GM12878 (cell line): ENCODE results near the gene NRG2. TPM values are rescaled to one million over a fixed set of nuclear protein-coding genes. Genes with fewer than 3 reads are reported as not detected.

Experiments used
- ATAC-seq: fragments of 200-7000 bp; cut with Tn5 transposase; 3 replicates; pipeline ENCODE4 v1.9.1; 2020; ENCODE audit warnings: mild to moderate bottlenecking, moderate library complexity
- BruUV-seq: library from RNA; stranded (reverse); fragments of 400-500 nt; replicated peaks from 2 replicates; lab custom pipeline; 2021; lab: Mats Ljungman, UMichigan
- CTCF ChIA-PET: fragments of 300-600 bp; sonication (Branson Sonifier 250); formaldehyde crosslinking; extraction: SDS; loops from one replicate; lab custom pipeline; 2021; ENCODE audit warnings: inconsistent platforms; lab: Yijun Ruan, JAX
- POLR2A ChIA-PET: fragments of 350-600 bp; formaldehyde crosslinking; extraction: SDS; loops from one replicate; lab custom pipeline; 2021; ENCODE audit warnings: inconsistent platforms; lab: Charles Lee
- RAD21 ChIA-PET: fragments of 300-600 bp; sonication (Branson Sonifier 250); formaldehyde crosslinking; loops from one replicate; lab custom pipeline; 2023; ENCODE audit warnings: antibody characterized with exemption; ENCODE audit not compliant: unreplicated experiment; lab: Charles Lee
- SMC1A ChIA-PET: fragments of 300-600 bp; sonication (Branson Sonifier 250); formaldehyde crosslinking; loops from one replicate; lab custom pipeline; 2023; ENCODE audit not compliant: unreplicated experiment, uncharacterized antibody; lab: Charles Lee
- DNase-seq: peaks from one replicate; pipeline ENCODE4 v3.0.0-alpha.2; 2011; ENCODE audit warnings: low read depth, low spot score
- FAIRE-seq: peaks from 3 replicates; lab custom pipeline; 2011; peaks lifted over from hg19 to GRCh38; lab: Jason Lieb, UNC
- H2AFZ ChIP-seq: 2 replicates; pipeline ENCODE4 v1.6.0; 2011; ENCODE audit warnings: low read depth, low read length, control low read depth; ENCODE audit not compliant: control insufficient read depth
- H3K27ac ChIP-seq: 2 replicates; pipeline ENCODE4 v1.5.1; 2011; ENCODE audit warnings: control low read depth; ENCODE audit not compliant: control insufficient read depth, insufficient read depth
- H3K27me3 ChIP-seq, 2 experiments: replicated peaks in 1 of 2; 2 replicates each; pipeline versions ENCODE4 v1.6.0 to v1.6.1; 2011; ENCODE audit warnings: low read length in 1 of 2; ENCODE audit not compliant: control insufficient read depth in 2 of 2, insufficient read depth in 2 of 2
- H3K36me3 ChIP-seq, 2 experiments: 2 replicates each; pipeline ENCODE4 v1.5.1; 2011; ENCODE audit warnings: low read length in 1 of 2; ENCODE audit not compliant: control insufficient read depth in 2 of 2, insufficient read depth in 2 of 2
- H3K4me1 ChIP-seq: 2 replicates; pipeline ENCODE4 v1.6.1; 2011; ENCODE audit warnings: mild to moderate bottlenecking, low read length, moderate library complexity, mixed read lengths; ENCODE audit not compliant: control insufficient read depth, insufficient read depth
- H3K4me2 ChIP-seq: 2 replicates; pipeline ENCODE4 v1.6.0; 2011; ENCODE audit warnings: control low read depth; ENCODE audit not compliant: control insufficient read depth, insufficient read depth
- H3K4me3 ChIP-seq: fragments of 200-600 bp; sonication (generic); 2 replicates; pipeline ENCODE4 v1.5.1; 2016
- H3K79me2 ChIP-seq: 2 replicates; pipeline ENCODE4 v1.6.0; 2011; ENCODE audit warnings: low read length; ENCODE audit not compliant: control insufficient read depth, insufficient read depth
- H3K9ac ChIP-seq: 2 replicates; pipeline ENCODE4 v1.8.0; 2011; ENCODE audit warnings: low read length, control low read depth, mixed read lengths; ENCODE audit not compliant: control insufficient read depth, insufficient read depth
- H3K9me3 ChIP-seq: replicated peaks from 3 replicates; pipeline ENCODE4 v1.5.1; 2011; ENCODE audit warnings: mild to moderate bottlenecking, low read length; ENCODE audit not compliant: control insufficient read depth, insufficient read depth
- H4K20me1 ChIP-seq: 2 replicates; pipeline ENCODE4 v1.6.0; 2011; ENCODE audit not compliant: control insufficient read depth, insufficient read depth
- BCL11A ChIP-seq: IDR thresholded peaks from 2 replicates; pipeline ENCODE4 v1.6.1; 2011; ENCODE audit warnings: low read depth, low read length
- CREM ChIP-seq: IDR thresholded peaks from 2 replicates; pipeline ENCODE4 v1.6.1; 2014; ENCODE audit warnings: antibody characterized with exemption, low read depth
- LARP7 ChIP-seq: fragments of 450-650 bp; IDR thresholded peaks from 2 replicates; pipeline ENCODE4 v1.6.1; 2017; ENCODE audit warnings: mild to moderate bottlenecking
- MYB ChIP-seq: fragments of 150-350 bp; IDR thresholded peaks from 2 replicates; pipeline ENCODE4 v1.6.1; 2014; ENCODE audit warnings: mild to moderate bottlenecking, low read depth, low read length, borderline replicate concordance
- NRF1 ChIP-seq: conservative IDR thresholded peaks from 2 replicates; pipeline ENCODE4 v1.6.1; 2011; ENCODE audit warnings: mild to moderate bottlenecking, low read depth, low read length, improper control_type of control experiment
- SREBF1 ChIP-seq: IDR thresholded peaks from 2 replicates; pipeline ENCODE4 v1.6.1; 2012; ENCODE audit warnings: mild to moderate bottlenecking, low read length
- TBL1XR1 ChIP-seq: IDR thresholded peaks from 2 replicates; pipeline ENCODE4 v1.6.1; 2012; ENCODE audit warnings: low read depth, low read length, improper control_type of control experiment
- WGBS: methylation state at CpG from one replicate; pipeline ENCODE4 v1.1.6; 2016; ENCODE audit warnings: low lambda C conversion rate; ENCODE audit not compliant: insufficient replicate concordance, insufficient coverage; ENCODE audit errors: missing lambda C conversion rate; 5-methylcytosine and 5-hydroxymethylcytosine counted together
- in situ Hi-C: fragments of 300-500 bp; cut with MboI; formaldehyde crosslinking; loops from 9 replicates; pipeline ENCODE4 v1.14.3; 2018; ENCODE audit warnings: mixed read lengths
- intact Hi-C: fragments of 100-400 bp; cut with micrococcal nuclease; formaldehyde crosslinking; loops from one replicate; pipeline ENCODE4 v1.14.2; 2022; ENCODE audit not compliant: unreplicated experiment
- polyA plus RNA-seq, 11 experiments: library from polyadenylated mRNA; depleted of rRNA in 4 of 11; unstranded in 6 of 11; stranded (reverse) in 5 of 11; fragments of >200 nt; fragmentation: Nextera tagmentation in 4 of 11; fragmentation: Illumina TruSeq in 1 of 11; extraction: Ambion mirVana in 4 of 11; extraction: Trizol in 1 of 11; gene quantifications; 1 replicate in 1 of 11; 2 replicates in 10 of 11; pipeline versions ENCODE4 v1.2.1 to v1.2.3, GENCODE V29; 2011 to 2016; ENCODE audit warnings: inconsistent platforms in 2 of 11, missing spikeins in 2 of 11, low read depth in 1 of 11
- total RNA-seq, 4 experiments: library from RNA; depleted of rRNA in 3 of 4; stranded (reverse); fragments of >200 nt in 3 of 4; fragmentation: Illumina TruSeq in 1 of 4; extraction: Trizol in 1 of 4; gene quantifications; 2 replicates each; pipeline versions ENCODE4 v1.2.1 to v1.2.3, GENCODE V29; 2013 to 2021

NRG2 gene
- total and polyA plus RNA-seq, 10 of the 15 experiments (the other 5 are each of a cell fraction or from before 2014, with no cell fraction given), result 0.10 to 21.7 (median 9.6) TPM

- ChIA-PET CTCF (interaction anchor here (0.6 to 2.4 kb wide), 8 partner anchors 13 to 208 kb away, joined by 3 to 17 read pairs (median 4); no protein-coding TSS in a partner anchor), SMC1A (interaction anchor here (0.7 to 2.3 kb wide), 4 partner anchors 13 to 119 kb away, joined by 3 to 14 read pairs (median 6); no protein-coding TSS in a partner anchor), POLR2A (no interaction called here), RAD21 (interaction anchor here (0.6 to 1.1 kb wide), 4 partner anchors 62 to 231 kb away, joined by 4 to 7 read pairs (median 6); no protein-coding TSS in a partner anchor)
- Histone ChIP-seq H3K4me3 (no peak overlapping the region), H3K27ac (no peak overlapping the region), H3K4me2 (no peak overlapping the region), H3K27me3 (no peaks in the 10 kb centered on the region; a peak in 1 of 4 replicates), H4K20me1 (no peaks in the 10 kb centered on the region), H3K9me3 (no peaks in the 10 kb centered on the region), H2AFZ (no peak overlapping the region), H3K9ac (no peak overlapping the region), H3K4me1 (peaks cover 4% of the 10 kb centered on the region), H3K79me2 (no peaks in the 10 kb centered on the region), H3K36me3 (peaks cover 0 to 5% of the 10 kb centered on the region in 2 experiments; a peak in 2 of 4 replicates)
- WGBS, result 87% methylated on average over 7 of the region's 7 CpGs
- in situ Hi-C loops (no loop called here), intact Hi-C loops (loop anchor here (2.0 kb wide), 1 partner anchor 307 kb away; no protein-coding TSS in a partner anchor)
- TF ChIP-seq SREBF1 (no peak), TBL1XR1 (no peak), BCL11A (no peak), NRF1 (no peak), LARP7 (no peak), MYB (no peak), CREM (no peak)
- DNase-seq (no peak), ATAC-seq (no peak), FAIRE-seq (no peak)
- no TSS peak for BruUV-seq
Observed at GRCh38 chr5:139849501-139849900, 193.6 kb downstream of the NRG2 start.
